SK-N-SH (cell line): Measurements from ENCODE around the gene FASLG.

ENCODE experiments used
- JUND ChIP-seq: IDR thresholded peaks from 2 replicates; pipeline ENCODE4 v1.4.0; 2012
- MXI1 ChIP-seq: IDR thresholded peaks from 2 replicates; pipeline ENCODE4 v1.6.1; 2012; ENCODE audit warnings: mild to moderate bottlenecking, low read depth, low read length, improper control_type of control experiment

DNA sequence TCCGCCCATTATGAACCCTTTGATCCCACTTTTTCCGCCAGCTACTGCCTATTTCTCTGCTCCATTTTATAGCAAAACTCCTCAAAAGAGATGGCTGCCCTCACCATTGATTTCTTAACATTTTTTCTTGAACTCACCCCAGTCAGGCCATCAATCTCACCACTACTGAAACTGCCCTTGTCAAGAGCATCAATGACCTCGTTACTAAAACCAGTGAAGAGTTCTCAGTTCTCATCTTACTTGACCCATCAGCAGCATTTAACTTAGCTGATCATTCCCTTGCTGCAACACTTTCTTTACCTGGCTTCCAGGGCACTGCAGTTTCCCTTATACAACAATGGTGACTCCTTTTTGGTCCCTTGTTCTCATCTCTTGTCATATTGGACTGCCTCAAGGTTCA is 35.2 kb upstream of the FASLG start:
- TF ChIP-seq JUND (no peak), MXI1 (no peak)
